Keratinocyte (primary cell): ENCODE measurements around the gene CCDC201.

Source experiments
- EZH2 ChIP-seq: IDR thresholded peaks from one replicate; pipeline ENCODE4 v1.6.1; 2012; ENCODE audit warnings: inconsistent platforms, mild to moderate bottlenecking, low read length, moderate library complexity
- TF ChIP-seq, protein P1 (sequence below), 3 experiments: IDR thresholded peaks in 1 of 3; conservative IDR thresholded peaks in 1 of 3; optimal IDR thresholded peaks in 1 of 3; 2 replicates in 2 of 3; 3 replicates in 1 of 3; pipeline versions ENCODE3 to v1.5.1; 2011; ENCODE audit warnings: low read length in 3 of 3, mild to moderate bottlenecking in 3 of 3, moderate library complexity in 2 of 3, control low read depth in 1 of 3, inconsistent platforms in 1 of 3; ENCODE audit not compliant: insufficient read depth in 2 of 3; ENCODE audit errors: extremely low read depth in 1 of 3

DNA sequence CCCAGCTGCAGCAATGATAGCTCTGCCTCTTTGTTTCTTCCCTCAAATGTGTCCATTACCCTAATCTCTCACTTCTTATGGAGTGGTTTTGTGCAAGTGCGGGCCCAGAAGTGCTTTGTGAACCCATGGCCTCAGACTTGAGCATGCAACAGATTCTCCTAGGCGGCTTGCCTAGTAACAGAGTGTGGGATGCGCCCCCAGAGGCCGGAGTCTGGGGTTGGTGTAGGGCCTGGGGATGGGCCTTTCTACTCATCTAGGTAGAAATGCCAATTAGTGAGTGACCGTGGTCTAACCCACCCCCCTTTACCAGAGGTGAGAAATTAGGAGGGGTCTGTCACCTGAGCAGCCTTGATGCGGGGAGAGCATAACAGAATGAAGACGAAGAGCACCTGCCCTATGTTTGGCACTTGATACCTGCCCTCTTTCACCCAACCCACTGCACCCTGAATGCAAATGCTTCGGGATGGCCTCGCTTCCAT lies 8.4 kb upstream of the CCDC201 start:
- TF ChIP-seq, protein P1, sequence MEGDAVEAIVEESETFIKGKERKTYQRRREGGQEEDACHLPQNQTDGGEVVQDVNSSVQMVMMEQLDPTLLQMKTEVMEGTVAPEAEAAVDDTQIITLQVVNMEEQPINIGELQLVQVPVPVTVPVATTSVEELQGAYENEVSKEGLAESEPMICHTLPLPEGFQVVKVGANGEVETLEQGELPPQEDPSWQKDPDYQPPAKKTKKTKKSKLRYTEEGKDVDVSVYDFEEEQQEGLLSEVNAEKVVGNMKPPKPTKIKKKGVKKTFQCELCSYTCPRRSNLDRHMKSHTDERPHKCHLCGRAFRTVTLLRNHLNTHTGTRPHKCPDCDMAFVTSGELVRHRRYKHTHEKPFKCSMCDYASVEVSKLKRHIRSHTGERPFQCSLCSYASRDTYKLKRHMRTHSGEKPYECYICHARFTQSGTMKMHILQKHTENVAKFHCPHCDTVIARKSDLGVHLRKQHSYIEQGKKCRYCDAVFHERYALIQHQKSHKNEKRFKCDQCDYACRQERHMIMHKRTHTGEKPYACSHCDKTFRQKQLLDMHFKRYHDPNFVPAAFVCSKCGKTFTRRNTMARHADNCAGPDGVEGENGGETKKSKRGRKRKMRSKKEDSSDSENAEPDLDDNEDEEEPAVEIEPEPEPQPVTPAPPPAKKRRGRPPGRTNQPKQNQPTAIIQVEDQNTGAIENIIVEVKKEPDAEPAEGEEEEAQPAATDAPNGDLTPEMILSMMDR (optimal IDR thresholded peaks at IDR 0.05 in 1 of 3, IDR thresholded peaks at IDR 0.05 in 1 of 3, conservative IDR thresholded peaks at IDR 0.05 in 1 of 3; ENCODE audit: extremely low read depth in 1 of 3, insufficient read depth in 2 of 3, low read length in 3 of 3) = no peak
- TF ChIP-seq EZH2 = no peak
